ENCODE data around the gene USP11. TPM values are rescaled to one million over a fixed set of nuclear protein-coding genes. Genes with fewer than 3 reads are reported as not detected.
A peak's percentile ranks its signal among the peaks of the same experiment; 100 is the strongest.

USP11 gene
- total RNA-seq, 1 experiment from 2014 or later = 62.0 TPM

DNA sequence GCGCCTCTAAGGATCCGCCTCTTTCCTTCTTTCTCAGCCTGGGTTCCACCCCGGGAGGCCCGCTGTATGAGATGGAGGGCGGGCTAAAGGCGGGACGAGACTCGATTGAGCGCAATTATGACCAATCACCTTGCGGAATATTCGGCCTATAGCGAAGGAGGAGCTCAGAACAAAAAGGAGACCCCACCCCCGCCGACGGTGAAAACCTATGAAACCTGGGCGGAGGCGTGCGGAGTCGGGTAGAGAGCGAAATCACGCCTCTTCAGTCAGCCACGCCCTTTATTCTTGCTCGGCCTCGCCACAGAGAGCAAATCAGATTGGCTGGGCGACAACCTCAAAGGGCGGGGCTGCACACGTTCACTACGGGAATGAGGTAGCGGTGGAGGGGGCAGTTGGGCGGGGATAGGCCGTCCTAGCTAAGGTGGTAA is 14.9 kb upstream of the USP11 start:
- POLR2A ChIA-PET = interaction anchor here (0.7 to 1.0 kb wide), 4 partner anchors 15 to 166 kb away, joined by 3 to 13 read pairs (median 4); partner anchors contain the start of gene USP11
- ATAC-seq = peak; percentile 86
- H3K36me3 ChIP-seq (ENCODE audit: control insufficient read depth in 1 of 2, insufficient read depth in 2 of 2, low read length in 2 of 2) = peaks cover 3 to 7% of the 10 kb centered on the region in 2 experiments; a peak in 2 of 4 replicates

DNA sequence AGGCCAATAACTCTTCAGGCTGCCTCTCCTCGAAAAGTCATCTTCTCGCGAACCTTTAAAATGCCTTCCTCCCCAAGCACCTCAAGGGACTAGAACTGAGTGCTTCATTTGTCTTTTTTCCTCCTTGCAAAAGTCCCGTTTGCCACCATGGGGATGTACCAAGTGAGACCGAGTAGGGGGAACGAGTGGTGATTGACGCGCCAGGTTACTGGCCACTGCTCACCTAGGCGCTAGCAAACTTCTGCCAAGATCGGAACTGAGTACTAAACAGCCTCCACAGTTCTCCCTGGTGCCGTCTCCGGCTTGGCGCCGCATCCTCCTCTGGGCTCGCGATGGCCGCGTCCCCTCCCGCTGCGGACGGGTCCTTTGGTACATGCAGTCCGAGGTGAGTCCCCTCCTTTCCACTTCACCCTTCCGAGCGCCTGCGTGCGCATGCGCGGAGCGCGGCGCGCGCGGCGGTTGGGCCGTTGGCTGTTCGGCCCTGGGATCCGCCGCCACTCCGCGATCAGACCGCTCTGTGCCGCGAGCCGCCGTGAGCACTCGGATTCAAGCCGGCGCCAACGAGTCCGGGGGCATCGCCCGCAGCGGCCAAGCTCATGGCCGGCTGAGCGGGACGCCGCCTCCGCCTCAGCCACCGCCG is 14.4 kb upstream of the USP11 start, which contains the start of gene CDK16:
Gene CDK16 (plus strand): TSS at position 402 of the 640 bp plus-strand sequence. CDS start 4,877 bp downstream, outside the sequence.
- peak within 1 kb of the TSS; percentile 93 for H3K9ac ChIP-seq (ENCODE audit: low read length)
- BruUV-seq (replicated peaks) = no TSS peak
- peaks cover 45% of the 10 kb centered on the region for H3K79me2 ChIP-seq (ENCODE audit: insufficient read depth, low read length)
- no peaks in the 10 kb centered on the region for H3K9me2 ChIP-seq (ENCODE audit: insufficient read depth)
- POLR2A ChIA-PET = interaction anchor here (0.7 to 1.0 kb wide), 4 partner anchors 15 to 166 kb away, joined by 3 to 13 read pairs (median 4); partner anchors contain the start of gene USP11
- peaks cover 0 to 10% of the 10 kb centered on the region in 2 experiments; a peak in 2 of 4 replicates for H3K36me3 ChIP-seq (ENCODE audit: control insufficient read depth in 1 of 2, insufficient read depth in 2 of 2, low read length in 2 of 2)
- RAD21 ChIA-PET (ENCODE audit: low non-redundant PET in 1 of 2, low total read pairs in 2 of 2, uncharacterized antibody in 2 of 2, unreplicated experiment in 2 of 2) = interaction anchor here in 1 of 2 experiments (1.3 kb wide), 1 partner anchor 15 kb away, joined by 3 read pairs; the partner anchor contains the start of gene USP11
- H3K27ac ChIP-seq (ENCODE audit: low read depth, low read length) = peak within 1 kb of the TSS; percentile 95
- intact Hi-C loops (cut with micrococcal nuclease) = loop anchor here (2.0 to 5.0 kb wide), 2 partner anchors 14 to 94 kb away; partner anchors contain the start of gene USP11
- H2AFZ ChIP-seq (ENCODE audit: low read depth, low read length, poor library complexity, severe bottlenecking) = no peak within 1 kb of the TSS
- TF ChIP-seq POLR2A (IDR thresholded peaks at IDR 0.05; ENCODE audit: borderline replicate concordance, extremely low read depth, insufficient read depth, insufficient read length) (peak; percentile 68), POLR2AphosphoS5 (IDR thresholded peaks at IDR 0.05; ENCODE audit: low read depth, low read length) (peak; percentile 76), TCF7L2 (IDR thresholded peaks at IDR 0.05; ENCODE audit: borderline replicate concordance, extremely low read depth, insufficient read depth, insufficient read length) (peak; percentile 7), ZNF274 (IDR thresholded peaks at IDR 0.05; ENCODE audit: low read depth, low read length) (no peak), EZH2phosphoT487 (IDR thresholded peaks at IDR 0.05; ENCODE audit: borderline replicate concordance) (no peak)
- H3K4me1 ChIP-seq (ENCODE audit: control insufficient read depth in 1 of 2, insufficient read depth in 2 of 2, low read length in 2 of 2) = peaks cover 6 to 20% of the 10 kb centered on the region in 2 experiments; a peak in 3 of 4 replicates
- peak within 1 kb of the TSS; percentile 73 to 82 for H3K4me3 ChIP-seq (replicated peaks in 1 of 2; ENCODE audit: low read depth in 1 of 2, low read length in 2 of 2)
- CTCF ChIA-PET = interaction anchor here (0.8 to 1.3 kb wide), 2 partner anchors 73 to 166 kb away, joined by 4 to 7 read pairs; partner anchors contain the start of genes NDUFB11 and RBM10
- peak within 1 kb of the TSS; percentile 85 for H3K4me2 ChIP-seq (ENCODE audit: low read length)
- H3K27me3 ChIP-seq (ENCODE audit: insufficient read depth, low read length) = no peaks in the 10 kb centered on the region
- ATAC-seq (peak; percentile 63), DNase-seq (ENCODE audit: low read depth, low spot score) (peak; percentile 45)
- no peaks in the 10 kb centered on the region for H3K9me3 ChIP-seq (ENCODE audit: control insufficient read depth in 1 of 2, insufficient read depth in 1 of 2, low read depth in 1 of 2, low read length in 2 of 2)
- no peaks in the 10 kb centered on the region for H4K20me1 ChIP-seq (ENCODE audit: insufficient read depth)

More for the DNA sequence above, 14.9 kb upstream of the USP11 start:
- intact Hi-C loops (cut with micrococcal nuclease) = loop anchor here (2.0 to 5.0 kb wide), 3 partner anchors 15 to 167 kb away; partner anchors contain the start of gene USP11
- no peak overlapping the region for H2AFZ ChIP-seq (ENCODE audit: low read depth, low read length, poor library complexity, severe bottlenecking)
- H3K4me1 ChIP-seq (ENCODE audit: control insufficient read depth in 1 of 2, insufficient read depth in 2 of 2, low read length in 2 of 2) = peaks cover 6 to 20% of the 10 kb centered on the region in 2 experiments; a peak in 3 of 4 replicates
- H3K27me3 ChIP-seq (ENCODE audit: insufficient read depth, low read length) = no peaks in the 10 kb centered on the region
- no peaks in the 10 kb centered on the region for H4K20me1 ChIP-seq (ENCODE audit: insufficient read depth)
- no peaks in the 10 kb centered on the region for H3K9me3 ChIP-seq (ENCODE audit: control insufficient read depth in 1 of 2, insufficient read depth in 1 of 2, low read depth in 1 of 2, low read length in 2 of 2)
- H3K9ac ChIP-seq (ENCODE audit: low read length) = peak overlapping the region; percentile 93
- CTCF ChIA-PET = interaction anchor here (0.8 to 1.3 kb wide), 2 partner anchors 73 to 167 kb away, joined by 4 to 7 read pairs; partner anchors contain the start of genes NDUFB11 and RBM10
- no TSS peak for BruUV-seq (replicated peaks)
- H3K4me2 ChIP-seq (ENCODE audit: low read length) = peak overlapping the region; percentile 85
- H3K4me3 ChIP-seq (replicated peaks in 1 of 2; ENCODE audit: low read depth in 1 of 2, low read length in 2 of 2) = peak overlapping the region; percentile 73 to 82
- peaks cover 41% of the 10 kb centered on the region for H3K79me2 ChIP-seq (ENCODE audit: insufficient read depth, low read length)
- TF ChIP-seq TCF7L2 (IDR thresholded peaks at IDR 0.05; ENCODE audit: borderline replicate concordance, extremely low read depth, insufficient read depth, insufficient read length) (peak; percentile 29), SP1 (IDR thresholded peaks at IDR 0.05; ENCODE audit: low read depth) (no peak)
- H3K27ac ChIP-seq (ENCODE audit: low read depth, low read length) = peak overlapping the region; percentile 95
- H3K9me2 ChIP-seq (ENCODE audit: insufficient read depth) = no peaks in the 10 kb centered on the region
- RAD21 ChIA-PET (ENCODE audit: low non-redundant PET in 1 of 2, low total read pairs in 2 of 2, uncharacterized antibody in 2 of 2, unreplicated experiment in 2 of 2) = interaction anchor here in 1 of 2 experiments (1.3 kb wide), 1 partner anchor 15 kb away, joined by 3 read pairs; the partner anchor contains the start of gene USP11
- DNase-seq (ENCODE audit: low read depth, low spot score) = peak; percentile 95
